Measurements from ENCODE around the gene OCA2.

Gene OCA2

DNA sequence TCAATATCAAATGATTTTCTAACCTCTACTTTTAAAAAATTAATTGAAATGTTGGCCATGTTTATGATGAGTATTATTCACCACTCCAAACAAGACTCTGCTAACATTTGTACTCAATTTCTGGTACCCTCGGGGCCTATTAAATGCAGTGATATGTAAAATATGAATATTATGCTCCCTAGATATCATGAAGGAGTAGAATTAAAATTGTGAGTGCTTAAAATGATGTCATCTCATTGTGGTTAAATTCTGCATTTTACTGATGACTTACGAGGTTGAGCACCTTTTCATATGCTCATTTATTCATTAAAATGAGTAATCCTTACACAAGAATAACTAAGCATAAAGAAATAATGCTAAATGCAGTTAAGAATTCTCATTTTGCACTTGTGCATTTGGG lies 159.9 kb downstream of the OCA2 start:
- no peak overlapping the region for H3K4me3 ChIP-seq (ENCODE audit: low read depth, low read length)
- no peak for DNase-seq (ENCODE audit: low read depth)
- TF ChIP-seq POLR2A (IDR thresholded peaks at IDR 0.05; ENCODE audit: extremely low read depth, insufficient read length) = no peak
- TF ChIP-seq, protein P1, sequence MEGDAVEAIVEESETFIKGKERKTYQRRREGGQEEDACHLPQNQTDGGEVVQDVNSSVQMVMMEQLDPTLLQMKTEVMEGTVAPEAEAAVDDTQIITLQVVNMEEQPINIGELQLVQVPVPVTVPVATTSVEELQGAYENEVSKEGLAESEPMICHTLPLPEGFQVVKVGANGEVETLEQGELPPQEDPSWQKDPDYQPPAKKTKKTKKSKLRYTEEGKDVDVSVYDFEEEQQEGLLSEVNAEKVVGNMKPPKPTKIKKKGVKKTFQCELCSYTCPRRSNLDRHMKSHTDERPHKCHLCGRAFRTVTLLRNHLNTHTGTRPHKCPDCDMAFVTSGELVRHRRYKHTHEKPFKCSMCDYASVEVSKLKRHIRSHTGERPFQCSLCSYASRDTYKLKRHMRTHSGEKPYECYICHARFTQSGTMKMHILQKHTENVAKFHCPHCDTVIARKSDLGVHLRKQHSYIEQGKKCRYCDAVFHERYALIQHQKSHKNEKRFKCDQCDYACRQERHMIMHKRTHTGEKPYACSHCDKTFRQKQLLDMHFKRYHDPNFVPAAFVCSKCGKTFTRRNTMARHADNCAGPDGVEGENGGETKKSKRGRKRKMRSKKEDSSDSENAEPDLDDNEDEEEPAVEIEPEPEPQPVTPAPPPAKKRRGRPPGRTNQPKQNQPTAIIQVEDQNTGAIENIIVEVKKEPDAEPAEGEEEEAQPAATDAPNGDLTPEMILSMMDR (IDR thresholded peaks at IDR 0.05; ENCODE audit: low read depth, low read length) = no peak
- TF ChIP-seq, protein P2, sequence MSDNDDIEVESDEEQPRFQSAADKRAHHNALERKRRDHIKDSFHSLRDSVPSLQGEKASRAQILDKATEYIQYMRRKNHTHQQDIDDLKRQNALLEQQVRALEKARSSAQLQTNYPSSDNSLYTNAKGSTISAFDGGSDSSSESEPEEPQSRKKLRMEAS (IDR thresholded peaks at IDR 0.05; ENCODE audit: low read depth, low read length) = no peak
- TF ChIP-seq MYC (IDR thresholded peaks at IDR 0.05; ENCODE audit: low read depth, low read length) = no peak

DNA sequence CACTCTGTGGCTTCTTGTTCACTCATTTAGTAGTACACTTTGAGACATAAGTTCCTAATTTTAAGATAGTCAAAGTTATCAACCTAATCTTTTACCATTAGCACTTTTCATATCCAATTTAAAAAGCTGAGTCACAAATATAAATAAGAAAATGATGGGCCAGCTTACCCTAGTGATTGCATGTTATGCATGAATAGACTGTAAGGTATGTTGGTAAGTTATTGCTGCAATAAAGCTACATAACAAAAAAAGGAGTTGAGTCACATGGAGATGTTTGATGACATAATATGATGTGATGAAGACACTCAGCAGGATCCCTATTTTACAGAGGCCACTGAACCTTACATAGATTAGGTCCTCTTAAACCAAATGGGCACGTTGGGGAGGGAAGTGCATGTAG lies 161.3 kb downstream of the OCA2 start:
- no peak overlapping the region for H3K4me3 ChIP-seq (ENCODE audit: low read depth, low read length)
- TF ChIP-seq, protein P2 (IDR thresholded peaks at IDR 0.05; ENCODE audit: low read depth, low read length) = no peak
- no peak for TF ChIP-seq MYC (IDR thresholded peaks at IDR 0.05; ENCODE audit: low read depth, low read length)
- TF ChIP-seq, protein P1 (IDR thresholded peaks at IDR 0.05; ENCODE audit: low read depth, low read length) = no peak
- no peak for TF ChIP-seq POLR2A (IDR thresholded peaks at IDR 0.05; ENCODE audit: extremely low read depth, insufficient read length)
- no peak for DNase-seq (ENCODE audit: low read depth)

DNA sequence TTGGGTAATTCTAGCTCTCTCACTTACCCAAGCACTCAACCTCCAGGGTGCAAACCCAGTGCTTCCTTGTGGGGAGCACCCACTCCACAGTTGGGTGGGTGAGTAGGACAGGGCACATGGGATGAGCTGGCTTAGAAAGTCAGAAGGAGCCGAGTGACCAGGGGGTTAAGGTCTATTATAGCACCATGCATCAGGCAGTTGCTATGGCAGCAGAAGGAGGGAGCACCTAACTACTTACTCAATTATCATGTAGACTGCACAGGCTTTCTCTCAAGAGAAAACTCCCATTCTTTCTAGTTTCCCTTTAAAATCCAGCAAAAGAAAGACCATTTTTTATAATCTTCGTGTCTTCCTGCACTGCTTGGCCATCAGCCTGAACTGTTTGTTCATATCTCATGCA lies 163.0 kb downstream of the OCA2 start:
- no peak for DNase-seq (ENCODE audit: low read depth)
- TF ChIP-seq, protein P1 (IDR thresholded peaks at IDR 0.05; ENCODE audit: low read depth, low read length) = no peak
- no peak for TF ChIP-seq POLR2A (IDR thresholded peaks at IDR 0.05; ENCODE audit: extremely low read depth, insufficient read length)
- no peak overlapping the region for H3K4me3 ChIP-seq (ENCODE audit: low read depth, low read length)

DNA sequence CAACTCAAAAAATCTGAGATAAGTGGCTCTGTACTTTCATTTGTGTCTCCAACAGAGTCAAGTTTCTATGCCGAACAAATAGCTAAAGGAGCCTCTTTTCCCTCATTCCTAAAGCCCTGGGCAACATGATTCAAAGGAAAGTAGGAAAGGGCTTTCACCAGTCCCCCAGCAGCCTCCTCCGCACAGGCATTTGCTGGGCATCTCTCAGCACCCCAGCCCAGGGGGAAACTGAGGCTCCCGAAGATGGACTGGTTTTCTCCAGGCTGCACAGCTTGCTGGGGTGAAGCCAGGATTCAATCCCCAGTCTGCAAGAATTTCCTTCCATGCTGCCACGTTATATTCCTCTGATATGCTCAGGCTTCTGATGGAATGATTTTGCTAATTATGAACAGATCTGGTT lies 163.8 kb downstream of the OCA2 start:
- H3K4me3 ChIP-seq (ENCODE audit: low read depth, low read length) = no peak overlapping the region
- TF ChIP-seq MYC (IDR thresholded peaks at IDR 0.05; ENCODE audit: low read depth, low read length) (no peak), POLR2A (IDR thresholded peaks at IDR 0.05; ENCODE audit: extremely low read depth, insufficient read length) (no peak)
- TF ChIP-seq, protein P2 (IDR thresholded peaks at IDR 0.05; ENCODE audit: low read depth, low read length) = no peak
- TF ChIP-seq, protein P1 (IDR thresholded peaks at IDR 0.05; ENCODE audit: low read depth, low read length) = no peak
- no peak for DNase-seq (ENCODE audit: low read depth)

DNA sequence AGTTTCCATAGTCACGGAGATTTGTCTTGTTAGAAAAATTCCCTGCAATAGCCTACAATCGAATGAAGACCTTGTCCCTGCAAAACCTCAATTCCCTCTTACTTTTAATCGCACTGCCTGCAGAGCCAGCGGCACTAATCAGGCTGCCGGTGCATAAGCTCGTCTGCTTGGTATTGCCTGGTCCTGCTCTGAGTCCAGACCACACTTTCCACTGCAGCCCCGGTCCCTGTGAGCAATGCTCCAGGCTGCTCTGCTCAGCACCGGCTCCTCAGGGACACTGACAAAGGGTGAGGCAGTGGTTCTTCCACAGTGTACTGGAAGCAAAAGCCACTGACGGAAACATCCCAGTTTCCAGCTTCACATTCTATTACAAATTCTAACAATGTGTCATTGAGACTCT lies 164.3 kb downstream of the OCA2 start:
- DNase-seq (ENCODE audit: low read depth) = no peak
- TF ChIP-seq MYC (IDR thresholded peaks at IDR 0.05; ENCODE audit: low read depth, low read length) (no peak), POLR2A (IDR thresholded peaks at IDR 0.05; ENCODE audit: extremely low read depth, insufficient read length) (no peak)
- TF ChIP-seq, protein P2 (IDR thresholded peaks at IDR 0.05; ENCODE audit: low read depth, low read length) = no peak
- TF ChIP-seq, protein P1 (IDR thresholded peaks at IDR 0.05; ENCODE audit: low read depth, low read length) = no peak
- H3K4me3 ChIP-seq (ENCODE audit: low read depth, low read length) = no peak overlapping the region

DNA sequence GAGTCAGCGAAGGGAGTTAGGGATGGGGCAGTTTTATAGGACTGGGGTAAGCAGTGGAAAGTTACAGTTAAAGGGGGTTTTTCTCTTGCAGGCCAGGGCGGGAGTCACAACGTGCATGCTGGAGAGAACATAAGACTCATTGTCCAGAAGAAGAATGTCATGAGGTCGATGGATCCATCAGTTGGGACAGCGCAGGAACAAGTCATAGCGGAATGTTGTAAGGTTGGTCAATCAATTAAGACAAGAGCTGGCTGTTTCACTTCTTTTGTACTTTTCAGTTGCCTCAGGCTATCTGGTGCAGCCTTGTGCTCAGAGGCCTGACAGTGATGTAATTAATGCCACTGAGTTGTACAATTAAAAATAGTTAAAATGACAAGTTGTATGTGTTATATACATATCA lies 165.6 kb downstream of the OCA2 start:
- no peak for TF ChIP-seq MYC (IDR thresholded peaks at IDR 0.05; ENCODE audit: low read depth, low read length)
- TF ChIP-seq, protein P2 (IDR thresholded peaks at IDR 0.05; ENCODE audit: low read depth, low read length) = no peak
- TF ChIP-seq, protein P1 (IDR thresholded peaks at IDR 0.05; ENCODE audit: low read depth, low read length) = no peak
- no peak for TF ChIP-seq POLR2A (IDR thresholded peaks at IDR 0.05; ENCODE audit: extremely low read depth, insufficient read length)
- H3K4me3 ChIP-seq (ENCODE audit: low read depth, low read length) = no peak overlapping the region
- no peak for DNase-seq (ENCODE audit: low read depth)

All from NB4 (cell line).